HG03280 (cell line): ENCODE data around the gene TKTL1.
A peak's percentile ranks its signal among the peaks of the same experiment; 100 is the strongest.
"Not testable (repeated sequence)": the region's sequence is repeated elsewhere in the genome, so short reads cannot be mapped to it uniquely, and the experiment has no call there.

Experiments used
- ATAC-seq: cut with Tn5 transposase; IDR thresholded peaks from one replicate; pipeline ENCODE4 v1.9.1; 2021; ENCODE audit warnings: mild to moderate bottlenecking, moderate library complexity; ENCODE audit not compliant: unreplicated experiment

The TKTL1 gene

DNA sequence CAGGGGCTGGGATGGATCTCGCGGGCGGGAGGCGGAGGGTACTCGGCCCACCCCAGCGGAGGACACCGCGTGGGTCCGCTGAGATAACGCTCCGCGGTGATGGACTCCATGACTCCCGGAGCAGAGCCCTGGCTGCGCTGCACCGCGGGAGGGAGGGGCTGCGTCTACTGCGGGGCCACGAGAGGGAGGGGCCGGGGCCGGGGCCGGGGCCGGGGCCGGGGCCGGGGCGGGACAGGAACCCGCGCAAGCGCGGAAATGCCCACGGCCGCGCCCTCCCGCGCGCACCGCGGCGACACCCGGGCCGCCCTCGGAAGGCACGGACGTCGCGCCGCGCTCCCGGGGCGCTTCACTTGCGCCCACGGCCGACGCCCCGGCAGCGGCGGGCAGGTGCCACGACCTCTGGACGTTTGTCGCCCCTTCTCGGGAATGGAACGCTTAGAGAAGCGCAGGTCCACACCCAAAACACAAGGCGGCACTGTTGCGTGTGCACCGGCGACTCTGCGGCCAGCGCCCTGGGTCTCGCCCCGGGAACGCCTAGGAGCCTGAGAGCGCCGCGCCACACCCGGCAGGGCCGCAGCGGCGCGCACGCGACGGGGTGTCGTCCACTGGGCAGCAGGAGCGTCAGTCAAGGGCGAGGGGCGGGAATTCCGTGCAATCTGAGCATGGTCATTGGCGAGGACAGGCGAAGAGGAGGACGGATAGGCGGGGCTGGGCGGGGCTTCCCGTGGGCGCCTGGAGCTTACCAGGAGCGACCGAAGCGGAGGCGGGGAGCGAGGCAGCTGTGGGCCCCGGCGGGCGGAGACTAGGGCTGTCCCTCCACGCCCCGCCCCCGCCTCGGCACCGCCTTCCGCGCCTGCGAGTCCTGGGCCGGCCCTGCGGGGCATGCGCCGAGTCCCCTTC, 46.1 kb downstream of the TKTL1 start:
- ATAC-seq, result peak; percentile 74

DNA sequence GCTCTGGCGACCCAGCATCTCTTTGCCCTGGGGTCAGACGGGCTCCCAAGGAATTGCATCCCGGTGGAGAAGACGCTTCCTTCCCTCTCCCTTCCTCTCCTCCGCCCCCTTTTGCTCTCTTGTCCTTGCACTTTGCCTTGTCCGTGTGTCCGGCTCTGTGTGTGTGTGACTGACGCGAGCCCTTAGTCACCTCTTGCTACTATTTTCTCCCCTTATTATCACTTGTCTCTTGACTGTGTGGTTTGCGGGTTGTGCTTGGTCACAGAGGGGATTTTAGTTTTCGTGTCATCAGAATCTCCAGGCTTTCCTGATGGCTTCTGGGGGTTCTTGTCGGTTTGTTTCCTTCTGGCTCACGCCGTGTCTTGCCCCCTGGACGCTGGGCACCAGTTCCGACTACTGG, 47.5 kb downstream of the TKTL1 start:
- not testable (repeated sequence) for ATAC-seq

DNA sequence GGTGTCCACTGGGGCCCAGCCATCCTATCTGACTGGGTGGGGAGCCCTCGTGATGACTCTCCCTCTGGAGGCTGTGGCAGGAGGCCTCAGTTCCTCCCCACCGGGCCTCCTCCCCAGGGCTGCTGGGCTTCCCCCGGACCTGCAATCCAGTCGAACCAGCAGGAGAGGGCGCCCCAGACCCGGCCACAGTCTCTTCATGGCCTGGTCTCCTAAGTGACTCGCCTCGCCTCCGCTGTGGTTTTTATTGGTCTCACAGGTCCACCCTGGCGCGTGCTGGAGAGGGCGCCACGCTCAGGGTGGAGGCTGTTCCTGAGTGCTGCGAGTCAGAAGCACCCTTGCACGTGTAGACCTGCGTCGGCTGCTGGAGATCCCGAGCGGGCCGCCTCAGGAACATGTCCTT, 48.0 kb downstream of the TKTL1 start:
- peak; percentile 27 for ATAC-seq

DNA sequence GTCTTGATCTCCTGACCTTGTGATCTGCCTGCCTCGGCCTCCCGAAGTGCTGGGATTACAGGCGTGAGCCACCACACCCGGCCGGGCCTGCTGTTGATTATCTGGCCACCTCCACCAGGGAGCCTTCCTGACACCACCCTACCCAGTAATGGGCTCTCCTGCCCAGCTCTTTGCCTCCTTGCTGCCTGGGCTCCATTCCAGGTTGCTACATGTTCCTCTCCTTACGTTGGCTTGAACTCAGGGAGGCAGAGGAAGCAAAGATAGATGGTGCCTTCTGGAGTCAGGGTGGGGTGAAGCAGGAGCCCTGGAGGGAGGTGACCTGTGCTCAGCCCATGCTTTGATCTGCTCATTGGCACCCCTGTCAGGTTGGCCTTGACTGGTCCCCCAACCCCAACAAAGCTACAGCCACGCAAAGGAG, 52.5 kb downstream of the TKTL1 start:
- ATAC-seq, result no peak

DNA sequence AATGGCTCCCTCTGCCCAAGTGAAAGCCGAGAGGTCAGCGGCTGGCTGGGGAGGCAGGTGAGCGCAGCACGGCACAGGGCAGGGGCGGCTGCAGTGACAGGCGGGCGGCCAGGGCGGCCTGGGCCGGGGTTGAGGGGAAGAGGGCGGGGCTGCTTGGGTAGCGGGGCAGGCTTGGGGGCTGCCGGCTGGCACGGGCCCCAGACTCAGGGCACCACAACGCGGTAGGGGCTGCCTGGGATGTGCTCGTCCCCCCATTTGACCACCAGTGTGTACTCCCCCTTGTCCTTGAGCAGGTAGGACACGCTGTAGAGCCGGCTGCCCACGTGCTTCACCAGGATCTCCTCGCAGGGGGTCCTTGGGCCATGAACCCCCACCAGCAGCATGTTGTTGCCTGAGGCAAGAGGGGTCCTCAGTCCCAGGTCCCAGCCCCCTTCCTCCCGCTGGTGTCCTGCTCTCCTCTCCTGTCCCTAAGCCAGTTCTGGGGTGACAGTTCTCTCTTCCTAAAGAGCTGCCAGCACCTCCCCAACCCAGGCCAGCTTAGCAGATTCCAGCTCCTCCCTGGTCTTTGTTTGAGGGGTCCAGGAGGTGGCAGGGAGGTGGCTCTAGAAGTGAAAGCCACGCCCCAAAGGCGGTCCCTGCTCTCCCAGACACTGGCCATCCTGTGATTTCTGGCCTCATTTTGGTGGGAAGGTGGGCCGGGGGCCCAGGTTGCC, 53.2 kb downstream of the TKTL1 start:
- no peak for ATAC-seq

DNA sequence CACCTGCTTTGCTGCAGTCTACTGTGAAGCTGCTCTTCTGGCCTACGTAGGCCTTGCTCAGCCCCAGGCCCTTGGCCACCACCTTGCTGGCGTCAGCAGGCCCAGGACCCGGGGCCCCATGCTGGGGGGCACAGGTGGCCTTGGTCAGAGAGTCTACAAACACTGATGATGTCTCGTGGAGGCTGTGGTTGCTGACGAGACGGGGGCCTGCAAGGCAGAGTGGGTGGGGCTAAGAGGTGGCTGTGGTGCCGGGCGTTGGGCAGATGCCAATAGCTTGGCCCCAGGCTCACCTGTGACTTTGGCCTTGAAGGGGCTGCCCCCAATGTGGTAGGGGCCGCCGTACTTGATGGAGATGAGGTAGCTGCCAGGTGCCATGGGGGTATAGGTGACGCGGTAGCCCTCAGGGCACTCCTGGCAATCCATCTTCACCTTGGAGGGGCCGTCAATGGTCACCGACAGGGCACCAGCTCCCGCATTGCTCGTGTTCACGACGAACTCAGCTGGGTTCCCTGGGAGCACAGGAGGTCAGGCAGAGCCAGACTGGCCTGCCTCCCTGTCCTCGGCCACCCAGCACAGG, 53.9 kb downstream of the TKTL1 start:
- ATAC-seq, result no peak

DNA sequence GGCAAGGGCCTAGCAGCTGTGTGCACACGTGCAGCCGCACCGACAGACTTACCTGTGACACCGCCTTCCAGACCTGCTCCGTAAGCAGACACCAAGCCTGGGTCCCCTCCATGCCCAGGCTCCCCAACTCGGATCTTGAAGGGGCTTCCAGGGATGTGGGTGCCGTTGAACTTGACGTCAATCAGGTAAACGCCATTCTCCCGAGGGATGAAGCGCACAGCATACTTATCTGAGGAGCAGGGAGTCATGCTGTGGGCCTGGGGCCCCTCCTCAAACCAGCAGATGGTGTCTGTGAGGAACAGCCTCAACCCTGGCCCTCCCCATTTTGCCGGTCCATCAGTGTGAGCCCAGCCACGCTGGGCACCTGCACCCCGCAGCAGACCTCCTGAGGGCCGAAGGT, 54.4 kb downstream of the TKTL1 start:
- no peak for ATAC-seq

DNA sequence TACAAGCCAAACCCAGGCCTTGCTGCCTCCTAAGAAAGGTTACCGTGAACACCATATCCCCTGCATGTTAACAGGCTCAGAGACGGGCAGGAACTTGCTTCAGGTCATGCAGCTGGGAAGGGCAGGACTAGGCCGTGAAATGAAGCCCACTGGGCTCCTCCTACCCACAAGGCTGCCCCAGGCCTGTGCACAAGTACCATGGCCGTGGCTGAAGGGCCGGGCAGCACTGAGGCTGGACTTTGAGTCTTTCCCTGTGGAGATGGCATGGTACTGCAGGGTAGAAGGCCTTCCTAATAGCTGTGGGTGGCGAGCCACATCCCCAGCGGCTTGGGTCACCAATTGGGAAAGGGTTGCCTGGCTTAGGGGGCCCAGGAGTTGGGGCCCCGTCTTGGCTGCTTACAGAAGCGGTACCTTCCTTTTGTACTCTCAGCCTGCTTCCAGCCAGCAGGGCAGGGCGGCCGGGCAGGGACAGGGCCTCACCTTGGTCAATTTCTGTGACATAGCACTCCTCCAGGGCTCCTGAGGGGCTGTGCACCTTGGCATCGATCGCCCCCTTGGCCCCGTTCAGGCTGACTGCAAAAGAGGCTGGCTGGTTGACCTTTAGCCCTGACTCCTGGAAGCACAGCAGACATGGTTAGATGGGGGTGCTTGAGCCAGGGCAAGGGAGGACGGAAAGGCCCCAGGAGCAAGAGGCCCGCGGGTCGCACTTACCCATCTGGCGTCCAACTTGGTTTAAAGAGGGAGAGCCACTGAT, 55.0 kb downstream of the TKTL1 start:
- no peak for ATAC-seq

DNA sequence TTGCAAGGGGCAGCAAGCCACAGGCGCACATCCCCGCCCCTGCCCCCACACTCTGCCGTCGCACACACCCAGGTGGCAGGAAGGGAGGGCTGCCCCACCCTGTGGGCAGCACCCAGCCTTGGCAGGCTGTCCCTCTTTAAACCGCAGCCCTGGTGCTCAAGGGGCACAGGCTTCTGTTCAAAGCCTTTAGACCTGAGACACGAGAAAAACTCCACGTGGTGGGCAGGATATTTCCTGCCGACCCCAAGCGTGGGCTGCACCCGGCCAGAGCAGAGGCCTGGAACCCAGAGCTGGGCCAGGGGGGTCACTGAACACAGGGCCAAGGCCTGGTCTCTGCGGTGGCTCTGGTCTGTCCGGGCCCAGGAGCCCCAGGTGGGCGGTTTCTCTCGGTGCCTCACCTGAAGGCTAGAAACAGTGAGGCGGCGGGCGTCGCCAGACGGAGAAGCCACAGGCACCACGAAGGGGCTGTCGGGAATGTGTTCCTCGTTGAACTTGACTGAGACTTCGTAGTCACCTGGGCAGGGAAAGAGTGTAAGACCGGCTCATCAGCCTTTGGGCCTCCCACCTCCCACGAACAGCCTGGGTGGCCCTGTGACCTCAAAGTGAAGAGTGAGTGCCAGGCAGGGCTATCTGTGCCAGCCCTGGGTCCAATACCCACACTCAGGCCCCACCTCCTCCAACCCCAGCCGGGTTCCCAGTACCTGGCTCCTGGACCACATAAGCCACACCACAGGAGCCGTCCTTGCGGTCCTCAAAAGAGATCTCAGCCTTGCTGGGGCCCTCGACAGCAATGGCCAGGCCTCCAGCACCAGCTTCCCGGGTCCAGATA, 55.8 kb downstream of the TKTL1 start:
- ATAC-seq, result no peak

DNA sequence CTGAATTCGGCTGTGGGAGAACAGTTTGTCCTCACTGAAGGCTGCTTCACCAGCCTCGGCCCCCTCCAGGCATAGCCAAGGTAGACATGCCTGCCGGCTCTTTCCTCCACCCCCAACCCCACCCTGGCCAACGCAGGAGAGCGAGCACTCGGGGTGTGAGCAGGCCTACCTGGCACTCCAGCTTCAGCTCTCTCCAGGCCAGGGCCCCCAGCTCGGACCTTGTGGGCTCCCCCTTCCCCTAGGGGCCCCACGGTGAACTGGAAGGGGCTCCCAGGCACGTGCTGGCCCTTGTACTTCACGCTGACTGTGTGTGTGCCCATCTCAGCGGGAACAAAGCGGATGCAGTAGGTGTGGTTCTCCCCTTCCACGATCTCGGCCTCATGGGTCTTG, 56.4 kb downstream of the TKTL1 start:
- no peak for ATAC-seq

DNA sequence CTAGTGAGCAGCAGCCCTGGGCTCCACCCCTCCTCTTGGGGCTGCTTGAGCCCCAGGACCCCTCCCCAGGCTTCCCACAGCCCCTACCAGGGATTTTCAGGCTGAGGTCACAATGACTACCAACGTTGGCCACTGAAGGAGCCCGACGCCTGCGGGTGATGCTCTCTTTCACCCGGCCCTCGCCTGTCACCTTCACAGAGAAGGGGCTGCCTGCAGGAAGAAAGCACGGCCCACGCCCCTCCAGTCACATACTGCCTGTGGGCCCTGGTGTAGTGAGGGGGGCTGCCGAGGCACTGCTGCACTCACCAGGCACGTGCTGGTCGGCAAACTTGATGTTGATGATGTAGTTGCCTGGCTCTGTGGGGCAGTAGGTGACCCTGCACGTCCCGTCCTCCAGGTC, 56.9 kb downstream of the TKTL1 start:
- ATAC-seq, result no peak

DNA sequence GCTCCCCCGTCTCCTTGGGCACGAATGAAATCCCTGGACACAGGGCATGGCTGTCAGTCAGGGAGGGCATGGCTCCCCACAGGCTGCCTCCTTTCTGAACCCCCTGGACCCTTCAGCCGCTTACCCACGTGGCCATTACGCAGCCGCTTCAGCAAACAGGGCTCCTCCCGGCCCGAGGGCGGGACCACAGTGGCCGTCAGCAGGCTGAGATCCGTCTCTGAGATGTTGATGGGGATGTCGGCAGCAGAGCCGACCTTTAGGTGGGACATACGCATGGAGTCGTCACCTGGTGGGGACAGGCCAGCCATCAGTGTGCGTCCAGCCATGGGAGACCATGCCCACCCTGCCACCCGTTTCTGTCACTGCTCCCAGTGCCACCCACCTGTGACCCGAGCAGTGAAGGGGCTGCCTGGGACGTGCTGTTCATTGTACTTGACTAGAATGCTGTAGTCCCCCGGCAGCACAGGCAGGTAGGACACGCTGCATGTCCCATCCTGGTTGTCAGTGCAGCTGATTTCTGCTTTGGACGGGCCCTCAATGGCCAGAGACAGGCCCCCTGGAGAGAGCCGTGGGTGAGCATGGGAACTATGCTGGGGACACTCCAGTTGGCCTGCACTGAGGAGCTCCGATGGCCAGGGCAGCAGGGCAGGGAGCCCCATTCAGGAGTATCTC, 57.7 kb downstream of the TKTL1 start:
- no peak for ATAC-seq

DNA sequence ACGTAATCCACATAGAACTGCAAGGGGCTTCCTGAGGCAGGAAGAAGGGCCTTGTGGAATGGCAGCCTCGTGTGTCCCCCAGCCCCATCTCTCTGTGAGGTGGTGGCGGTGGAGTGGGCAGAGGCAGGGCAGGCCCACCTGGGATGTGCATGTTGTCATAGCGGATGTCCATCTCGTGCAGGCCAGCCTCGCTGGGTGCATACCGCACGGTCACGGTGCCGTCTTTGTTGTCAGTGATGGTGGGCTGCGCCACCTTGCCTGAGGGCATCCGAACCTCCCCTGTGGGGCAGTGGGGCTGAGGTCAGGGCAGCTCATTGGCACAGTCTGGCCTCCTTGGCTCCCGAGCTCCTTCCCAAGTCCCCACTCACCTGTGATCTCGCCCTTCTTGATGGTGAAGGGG, 58.4 kb downstream of the TKTL1 start:
- ATAC-seq, result no peak

DNA sequence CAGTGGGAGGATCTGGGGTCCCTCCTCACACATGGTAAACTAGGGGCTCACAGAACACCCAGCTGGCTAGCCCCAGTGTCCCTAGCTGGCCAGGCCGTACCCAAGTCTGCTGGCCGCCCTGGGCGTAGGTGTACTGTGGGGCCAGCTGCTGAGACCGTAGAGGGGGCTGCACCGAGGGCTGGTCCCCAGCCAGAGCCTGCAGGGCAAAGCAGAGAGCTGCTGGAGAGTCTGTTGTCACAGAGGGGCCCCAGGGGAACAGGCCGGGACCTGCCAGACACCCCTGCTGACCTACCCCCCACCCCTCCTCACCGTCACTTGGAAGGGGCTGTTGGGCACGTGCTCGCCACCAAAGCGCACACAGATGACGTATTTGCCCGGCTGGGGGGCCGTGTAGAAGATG, 58.9 kb downstream of the TKTL1 start:
- ATAC-seq, result no peak

DNA sequence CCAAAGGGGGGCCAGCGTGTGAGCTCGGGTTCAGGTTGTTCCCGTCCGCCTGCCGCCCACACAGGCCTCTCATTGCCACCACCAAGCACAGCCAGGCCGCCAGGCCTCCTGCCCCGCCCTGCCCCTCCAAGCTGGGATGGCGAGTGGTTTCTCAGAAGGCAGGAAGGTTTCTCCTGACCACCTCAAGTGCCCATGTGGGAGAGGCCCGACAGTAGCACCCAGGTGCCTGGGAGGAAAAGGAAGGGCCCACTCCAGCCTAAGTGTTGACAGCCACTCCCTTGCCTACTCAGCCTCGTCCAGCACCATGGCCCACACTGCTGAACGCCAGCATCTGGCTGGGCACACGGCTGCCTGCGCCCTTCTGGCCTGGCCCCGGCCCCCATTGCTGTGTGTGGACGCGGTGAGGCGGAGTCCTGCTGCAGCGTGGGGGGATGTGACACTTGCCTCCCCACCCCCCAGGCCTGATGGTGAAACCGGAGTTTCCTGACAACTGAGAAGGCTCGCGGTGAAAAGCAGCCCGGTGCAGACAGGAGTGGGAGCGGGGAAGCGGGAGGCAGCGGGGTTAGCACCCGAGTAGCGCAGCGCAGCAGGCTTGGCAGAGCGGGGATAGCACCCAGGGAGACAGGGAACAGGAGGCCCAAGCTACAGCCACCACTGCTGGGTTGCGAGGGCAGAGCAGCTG, 59.6 kb downstream of the TKTL1 start:
- ATAC-seq, result no peak

DNA sequence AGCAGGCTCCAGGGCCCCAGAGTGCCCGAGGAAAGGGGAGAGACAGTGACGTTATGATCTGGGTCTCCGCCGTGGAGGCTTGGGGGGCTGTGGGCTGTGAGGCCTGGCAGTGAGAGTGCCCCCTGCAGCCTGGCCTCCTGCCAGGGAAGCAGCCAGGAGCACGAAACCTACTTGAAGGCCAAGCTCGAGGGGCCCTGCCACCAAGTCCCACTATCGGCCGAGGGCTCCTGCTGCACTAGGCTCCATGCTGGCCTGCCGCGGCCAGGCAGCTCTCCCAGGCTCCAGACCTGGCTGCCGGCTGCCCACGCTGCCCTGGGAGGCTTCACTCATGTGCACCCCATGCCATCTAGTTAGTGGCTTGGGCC, 60.2 kb downstream of the TKTL1 start:
- no peak for ATAC-seq

DNA sequence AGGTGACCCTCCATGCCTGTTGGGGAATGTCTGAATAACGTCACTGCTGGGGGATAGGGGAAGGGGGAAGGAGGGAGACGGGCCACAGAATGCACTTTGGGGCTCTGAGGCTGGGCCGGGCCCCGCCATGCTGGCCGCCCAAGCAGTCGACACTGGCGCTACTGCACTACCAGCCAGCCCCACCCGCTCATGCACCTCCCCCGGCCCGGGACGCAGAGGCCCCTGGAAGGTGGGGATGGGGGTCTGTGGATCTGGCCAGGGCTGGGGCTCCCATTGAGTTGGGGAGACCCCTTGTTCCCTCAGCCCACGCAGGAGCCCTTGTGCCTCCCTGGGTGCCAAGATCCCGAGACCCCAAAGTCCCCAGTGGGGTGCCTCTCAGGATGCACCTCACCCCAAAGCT, 61.0 kb downstream of the TKTL1 start:
- no peak for ATAC-seq

DNA sequence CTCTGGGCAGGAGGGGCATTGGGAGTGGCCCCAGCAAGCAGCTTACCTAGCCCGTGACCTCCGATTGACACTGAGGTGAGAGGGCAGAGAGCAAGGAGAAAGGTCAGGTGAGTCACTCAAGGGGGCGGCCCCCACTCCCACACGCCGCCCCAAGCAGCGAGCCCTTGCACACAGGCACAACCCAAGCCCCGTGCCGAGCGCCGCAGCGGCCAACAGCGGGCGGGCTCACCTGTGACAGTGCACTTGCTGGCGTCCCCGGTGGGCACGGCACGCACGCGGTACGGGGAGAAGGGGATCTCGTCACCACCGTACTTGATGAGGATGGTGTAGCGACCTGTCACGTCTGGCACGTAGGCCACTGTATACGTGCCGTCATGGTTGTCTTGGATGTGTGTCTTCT, 61.6 kb downstream of the TKTL1 start:
- ATAC-seq, result no peak

DNA sequence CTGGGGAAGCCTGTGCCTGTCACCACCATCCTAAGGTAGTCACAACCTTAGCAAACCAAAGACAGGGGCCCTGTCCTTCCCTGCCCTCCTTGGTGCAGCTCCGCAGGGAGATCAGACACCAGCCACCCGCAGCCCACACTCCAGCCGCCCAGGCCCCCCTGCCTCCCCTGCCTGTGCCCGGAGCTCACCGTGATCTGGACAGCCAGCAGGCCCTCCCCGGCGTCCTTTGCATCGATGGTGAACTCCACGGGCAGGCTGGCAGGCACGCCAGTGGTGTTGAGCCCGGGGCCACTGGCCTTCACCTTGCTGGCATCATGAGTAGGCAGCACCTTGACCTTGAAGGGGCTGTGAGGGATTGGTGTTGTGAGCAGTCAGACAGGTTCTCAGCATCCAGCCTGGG, 62.4 kb downstream of the TKTL1 start:
- no peak for ATAC-seq
